HepG2 (cell line): ENCODE measurements around the gene SCAPER.

ENCODE experiments used
- CTCF ChIP-seq: sonication (generic); formaldehyde crosslinking; IDR thresholded peaks from 2 replicates; pipeline ENCODE4 v1.5.0; 2020; ENCODE audit warnings: mild to moderate bottlenecking, missing genetic modification reagents, moderate library complexity
- GABPA ChIP-seq, 2 experiments: IDR thresholded peaks; 2 replicates each; pipeline ENCODE4 v1.6.1; 2011 to 2016; ENCODE audit warnings: low read depth in 2 of 2, low read length in 1 of 2, missing biosample characterization in 1 of 2, missing genetic modification characterization in 1 of 2
- JUN ChIP-seq: sonication (generic); formaldehyde crosslinking; IDR thresholded peaks from 2 replicates; pipeline ENCODE4 v1.4.0; 2020; ENCODE audit warnings: mild to moderate bottlenecking, missing genetic modification reagents
- NONO ChIP-seq, 2 experiments: fragments of 450-650 bp in 1 of 2; sonication (generic) in 1 of 2; formaldehyde crosslinking in 1 of 2; IDR thresholded peaks in 1 of 2; conservative IDR thresholded peaks in 1 of 2; 2 replicates each; pipeline versions ENCODE4 v1.6.1 to v1.8.0; 2017 to 2022; ENCODE audit warnings: mild to moderate bottlenecking in 1 of 2, missing genetic modification reagents in 1 of 2, moderate library complexity in 1 of 2
- POLR2AphosphoS5 ChIP-seq: IDR thresholded peaks from 2 replicates; pipeline ENCODE4 v1.6.1; 2012; ENCODE audit warnings: low read depth, low read length
- RFX1 ChIP-seq: fragments of 450-650 bp; IDR thresholded peaks from 2 replicates; pipeline ENCODE4 v1.6.1; 2017
- SP2 ChIP-seq: sonication (generic); formaldehyde crosslinking; IDR thresholded peaks from 2 replicates; pipeline ENCODE4 v1.5.1; 2020; ENCODE audit warnings: mild to moderate bottlenecking, missing genetic modification reagents
- TRAFD1 ChIP-seq: sonication (generic); formaldehyde crosslinking; IDR thresholded peaks from 2 replicates; pipeline ENCODE4 v1.5.1; 2020; ENCODE audit warnings: missing genetic modification reagents, mild to moderate bottlenecking, borderline replicate concordance
- ZZZ3 ChIP-seq: sonication (generic); formaldehyde crosslinking; IDR thresholded peaks from 2 replicates; pipeline ENCODE4 v1.4.0; 2020; ENCODE audit warnings: missing genetic modification reagents, mild to moderate bottlenecking, borderline replicate concordance
- TF ChIP-seq, protein P1 (sequence below): IDR thresholded peaks from 2 replicates; pipeline ENCODE4 v1.6.1; 2016

DNA sequence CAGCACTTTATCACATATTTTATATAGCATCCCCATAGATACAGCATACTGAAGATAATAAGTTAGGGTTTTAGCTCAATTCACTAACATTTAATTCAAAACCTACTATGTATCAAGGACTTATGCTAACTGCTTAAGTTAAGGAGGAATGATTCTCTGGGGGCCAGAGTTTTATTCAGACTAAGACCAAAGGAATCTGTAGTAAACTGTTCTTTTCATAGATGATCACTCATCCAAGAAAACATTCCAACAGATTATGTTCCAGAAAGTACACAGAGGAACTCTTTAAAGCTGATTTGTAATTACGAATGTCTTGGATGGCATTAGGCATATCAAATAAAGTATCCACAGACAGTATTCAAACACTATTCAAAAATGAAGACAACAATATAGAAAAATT is 226.4 kb downstream of the SCAPER start:
- TF ChIP-seq NONO (IDR thresholded peaks at IDR 0.05) (no peak), NONO (CRISPR knock-in tag; conservative IDR thresholded peaks at IDR 0.05) (no peak), RFX1 (no peak), CTCF (CRISPR knock-in tag) (no peak), JUN (CRISPR knock-in tag) (no peak), ZZZ3 (CRISPR knock-in tag) (no peak), TRAFD1 (no peak), POLR2AphosphoS5 (no peak), GABPA (IDR thresholded peaks at IDR 0.05; ENCODE audit: low read depth, low read length) (no peak), GABPA (CRISPR knock-in tag; IDR thresholded peaks at IDR 0.05; ENCODE audit: low read depth) (no peak), SP2 (CRISPR knock-in tag) (no peak)
- TF ChIP-seq, protein P1, sequence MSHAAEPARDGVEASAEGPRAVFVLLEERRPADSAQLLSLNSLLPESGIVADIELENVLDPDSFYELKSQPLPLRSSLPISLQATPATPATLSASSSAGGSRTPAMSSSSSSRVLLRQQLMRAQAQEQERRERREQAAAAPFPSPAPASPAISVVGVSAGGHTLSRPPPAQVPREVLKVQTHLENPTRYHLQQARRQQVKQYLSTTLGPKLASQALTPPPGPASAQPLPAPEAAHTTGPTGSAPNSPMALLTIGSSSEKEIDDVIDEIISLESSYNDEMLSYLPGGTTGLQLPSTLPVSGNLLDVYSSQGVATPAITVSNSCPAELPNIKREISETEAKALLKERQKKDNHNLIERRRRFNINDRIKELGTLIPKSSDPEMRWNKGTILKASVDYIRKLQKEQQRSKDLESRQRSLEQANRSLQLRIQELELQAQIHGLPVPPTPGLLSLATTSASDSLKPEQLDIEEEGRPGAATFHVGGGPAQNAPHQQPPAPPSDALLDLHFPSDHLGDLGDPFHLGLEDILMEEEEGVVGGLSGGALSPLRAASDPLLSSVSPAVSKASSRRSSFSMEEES (CRISPR knock-in tag): no peak
